HG02973 (cell line): ENCODE results near the gene GEMIN2.
A peak's percentile ranks its signal among the peaks of the same experiment; 100 is the strongest.
"Not testable (repeated sequence)": the region's sequence is repeated elsewhere in the genome, so short reads cannot be mapped to it uniquely, and the experiment has no call there.

Experiments used
- ATAC-seq: cut with Tn5 transposase; IDR thresholded peaks from one replicate; pipeline ENCODE4 v1.9.1; 2021; ENCODE audit warnings: moderate library complexity; ENCODE audit not compliant: unreplicated experiment

The GEMIN2 gene

DNA sequence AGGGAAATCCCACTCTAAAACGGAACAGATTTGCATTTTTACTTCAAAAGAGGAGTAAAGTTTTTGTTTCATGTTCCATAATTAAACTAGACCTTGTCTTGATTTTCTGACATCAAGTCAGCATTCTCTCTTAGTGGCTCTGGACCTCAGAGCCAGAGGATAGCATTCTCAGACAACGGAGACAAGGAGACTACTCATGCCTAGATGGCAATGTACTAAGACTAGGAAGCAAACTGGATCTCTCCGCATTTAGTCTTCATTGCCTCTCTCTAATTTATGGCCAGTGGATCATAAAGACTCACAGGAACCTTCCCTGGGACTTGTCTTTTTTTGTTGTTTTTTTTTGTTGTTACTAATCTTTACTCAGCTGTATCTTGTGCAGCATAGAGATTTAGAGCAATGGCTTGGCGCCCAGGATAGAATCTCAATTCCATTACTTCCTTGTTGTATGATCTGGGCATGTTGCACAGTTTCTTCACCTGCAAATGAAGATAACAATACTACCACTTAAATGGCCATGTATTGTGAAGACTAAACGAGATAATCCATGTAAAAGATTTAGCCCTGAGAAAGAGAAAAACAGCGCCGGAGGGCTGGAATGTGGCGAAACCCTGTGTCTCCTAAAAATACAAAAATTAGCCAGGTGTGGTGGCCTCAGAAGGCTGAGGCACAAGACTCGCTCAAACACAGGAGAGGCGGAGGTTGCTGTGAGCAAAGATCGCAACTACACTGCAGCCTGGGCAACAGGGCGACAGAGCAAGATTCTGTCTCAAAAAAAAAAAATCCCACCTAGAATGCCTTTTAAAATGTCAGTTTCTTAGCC, 4.0 kb upstream of the GEMIN2 start:
- no peak for ATAC-seq

- ATAC-seq = no peak
Observed at GRCh38 chr14:39113685-39114072, 444 bp upstream of the GEMIN2 start.

DNA sequence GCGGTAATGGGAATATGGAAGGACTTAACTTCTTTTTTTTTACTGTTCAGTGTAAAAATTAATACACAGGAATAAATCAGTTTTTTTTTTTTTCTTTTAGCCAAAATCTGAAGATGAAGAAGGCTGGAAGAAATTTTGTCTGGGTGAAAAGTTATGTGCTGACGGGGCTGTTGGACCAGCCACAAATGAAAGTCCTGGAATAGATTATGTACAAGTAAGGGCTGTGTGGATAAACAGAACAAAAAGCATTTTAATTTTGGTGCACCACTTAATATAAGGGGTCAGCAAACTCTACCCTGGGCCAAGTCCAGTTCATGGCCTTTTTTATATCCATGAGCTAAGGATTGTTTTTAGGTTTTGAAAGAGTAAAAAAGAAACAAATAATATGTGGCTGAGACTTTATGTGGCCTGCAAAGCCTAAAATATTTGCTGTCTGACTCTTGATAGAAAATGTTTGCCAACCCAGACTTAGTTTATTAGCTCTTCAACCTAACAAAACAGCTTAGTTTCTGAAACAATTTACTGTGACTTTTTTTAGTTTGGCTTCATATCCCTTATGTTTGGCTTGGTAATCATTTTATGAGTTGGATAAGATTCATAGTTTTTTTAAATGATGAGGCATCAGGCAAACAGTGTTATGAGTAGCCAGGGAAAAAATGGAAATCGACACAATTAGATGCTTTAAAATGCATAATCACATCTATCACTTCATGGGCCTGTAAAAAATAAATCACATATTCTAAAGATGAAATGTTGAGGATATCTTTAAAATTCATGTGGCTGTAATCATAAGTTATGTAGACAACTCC, 8.4 kb downstream of the GEMIN2 start:
- no peak for ATAC-seq

DNA sequence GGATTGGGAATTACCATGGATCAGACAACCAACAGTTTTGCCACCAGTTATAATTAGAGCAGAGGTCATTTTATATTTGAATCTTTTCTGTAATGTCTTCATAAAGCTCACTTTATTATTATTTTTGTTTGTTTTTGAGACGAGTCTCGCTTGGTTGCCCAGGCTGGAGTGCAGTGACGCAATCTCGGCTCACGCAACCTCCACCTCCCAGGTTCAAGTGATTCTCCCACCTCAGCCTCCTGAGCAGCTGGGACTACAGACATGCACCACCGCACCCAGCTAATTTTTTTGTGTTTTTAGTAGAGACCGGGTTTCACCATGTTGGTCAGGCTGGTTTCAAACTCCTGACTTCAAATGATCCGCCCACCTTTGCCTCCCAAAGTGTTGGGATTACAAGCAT, 23.7 kb downstream of the GEMIN2 start:
- ATAC-seq = not testable (repeated sequence)

GRCh38 chr14:39138440-39138839, 24.3 kb downstream of the GEMIN2 start:
- ATAC-seq = no peak

DNA sequence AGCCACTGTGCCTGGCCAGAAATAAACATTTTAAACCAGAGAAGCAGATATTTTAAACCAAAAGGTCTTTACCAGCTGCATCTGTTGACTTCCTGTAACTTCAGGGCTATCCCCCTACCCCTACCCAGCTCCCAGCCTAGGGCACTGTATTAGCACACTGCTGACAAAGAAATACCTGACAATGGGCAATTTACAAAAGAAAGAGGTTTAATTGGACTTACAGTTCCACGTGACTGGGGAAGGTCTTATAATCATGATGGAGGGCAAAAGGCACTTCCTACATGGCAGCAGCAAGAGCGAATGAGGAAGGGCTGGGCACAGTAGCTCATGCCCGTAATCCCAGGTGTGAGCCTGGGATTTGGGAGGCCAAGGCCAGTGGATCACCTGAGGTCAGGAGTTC, 26.0 kb downstream of the GEMIN2 start:
- ATAC-seq = no peak

DNA sequence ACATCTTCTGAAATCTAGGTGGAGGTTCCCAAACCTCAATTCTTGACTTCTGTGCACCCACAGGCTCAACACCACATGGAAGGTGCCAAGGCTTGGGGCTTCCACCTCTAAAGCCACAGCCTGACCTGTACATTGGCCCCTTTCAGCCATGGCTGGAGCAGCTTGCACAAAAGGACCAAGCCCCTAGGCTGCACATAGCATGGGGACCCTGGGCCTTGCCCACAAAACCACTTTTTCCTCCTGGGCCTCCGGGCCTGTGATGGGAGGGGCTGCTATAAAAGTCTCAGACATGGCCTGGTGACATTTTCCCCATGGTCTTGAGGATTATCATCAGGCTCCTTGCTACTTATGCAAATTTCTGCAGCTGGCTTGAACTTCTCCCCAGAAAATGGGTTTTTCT, 27.5 kb downstream of the GEMIN2 start:
- not testable (repeated sequence) for ATAC-seq

- not testable (repeated sequence) for ATAC-seq
Observed at GRCh38 chr14:39143226-39143625, 29.1 kb downstream of the GEMIN2 start.

DNA sequence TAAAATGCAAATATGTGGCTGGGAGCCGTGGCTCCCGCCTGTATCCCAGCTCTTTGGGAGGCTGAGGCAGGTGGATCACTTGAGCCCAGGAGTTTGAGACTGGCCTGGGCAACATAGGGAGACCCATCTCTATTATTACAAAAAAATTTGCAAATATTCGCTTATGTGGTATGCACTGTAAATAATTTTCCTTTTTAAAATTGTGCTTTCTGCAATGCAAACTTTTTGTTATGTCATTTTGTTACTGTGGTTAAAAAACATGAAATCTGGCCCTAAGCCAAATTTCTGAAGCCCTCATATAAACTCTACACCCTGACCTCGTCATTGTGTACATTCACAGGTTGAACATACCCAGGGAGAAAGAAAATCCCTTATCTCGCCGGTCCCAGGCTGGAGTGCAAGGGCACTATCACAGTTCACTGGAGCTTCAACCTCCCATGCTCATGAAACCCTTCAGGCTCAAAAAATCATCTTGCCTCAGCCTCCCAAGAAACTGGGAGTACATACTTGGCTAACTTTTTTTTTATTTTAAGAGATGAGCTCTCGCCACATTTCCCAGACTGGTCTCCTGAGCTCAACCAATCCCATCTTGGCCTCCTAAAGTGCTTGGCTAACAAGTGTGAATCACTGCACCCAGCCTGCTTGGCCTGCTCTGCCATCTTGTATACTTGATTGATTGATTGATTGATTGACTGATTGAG, 31.3 kb downstream of the GEMIN2 start:
- no peak for ATAC-seq

GRCh38 chr14:39154594-39155189, 40.6 kb downstream of the GEMIN2 start:
- no peak for ATAC-seq

DNA sequence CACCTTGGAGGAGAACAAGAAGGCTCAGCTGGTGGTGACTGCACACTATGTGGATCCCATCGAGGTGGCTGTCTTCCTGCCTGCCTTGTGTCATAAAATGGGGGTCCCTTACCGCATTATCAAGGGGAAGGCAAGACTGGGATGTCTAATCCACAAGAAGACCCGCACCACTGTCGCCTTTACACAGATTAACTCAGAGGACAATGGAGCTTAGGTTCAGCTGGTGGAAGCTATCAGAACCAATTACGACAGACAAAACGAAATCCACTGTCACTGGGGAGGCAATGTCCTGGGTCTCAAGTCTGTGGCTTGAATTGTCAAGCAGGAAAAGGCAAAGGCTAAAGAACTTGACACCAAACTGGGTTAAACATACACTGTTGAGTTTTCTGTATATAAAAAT, 43.4 kb downstream of the GEMIN2 start:
- no peak for ATAC-seq

DNA sequence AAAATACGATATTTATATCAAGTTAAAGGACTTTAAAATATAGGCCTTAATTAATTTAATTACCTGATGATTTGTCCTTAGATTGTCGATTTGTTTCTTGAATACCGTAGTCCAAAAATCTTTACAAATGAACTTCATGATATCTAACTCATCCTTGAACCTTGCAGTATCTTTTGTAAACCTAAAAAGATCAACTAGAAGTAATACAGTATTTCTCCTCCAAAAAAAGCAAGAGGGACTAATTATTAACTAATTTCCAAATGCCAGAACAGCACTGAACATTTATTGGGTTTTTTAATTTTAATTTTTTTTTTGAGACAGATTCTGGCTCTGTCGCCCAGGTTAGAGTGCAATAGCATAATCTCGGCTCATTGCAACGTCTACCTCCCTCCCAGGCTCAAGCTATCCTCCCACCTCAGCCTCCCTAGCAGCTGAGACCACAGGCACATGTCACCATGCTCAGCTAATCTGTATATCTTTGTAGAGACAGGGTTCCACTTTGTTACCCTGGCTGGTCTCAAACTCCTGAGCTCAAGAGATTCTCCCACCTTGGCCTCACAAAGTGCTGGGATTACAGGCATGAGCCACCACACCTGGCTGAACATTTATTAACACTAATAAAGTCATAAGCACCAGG, 44.2 kb downstream of the GEMIN2 start:
- no peak for ATAC-seq

GRCh38 chr14:39160494-39160893, 46.4 kb downstream of the GEMIN2 start:
- no peak for ATAC-seq

GRCh38 chr14:39167797-39168320, 53.7 kb downstream of the GEMIN2 start:
- not testable (repeated sequence) for ATAC-seq

GRCh38 chr14:39168591-39168990, 54.5 kb downstream of the GEMIN2 start:
- no peak for ATAC-seq

- peak; percentile 20 for ATAC-seq
Observed at GRCh38 chr14:39169541-39169900, 55.4 kb downstream of the GEMIN2 start.

DNA sequence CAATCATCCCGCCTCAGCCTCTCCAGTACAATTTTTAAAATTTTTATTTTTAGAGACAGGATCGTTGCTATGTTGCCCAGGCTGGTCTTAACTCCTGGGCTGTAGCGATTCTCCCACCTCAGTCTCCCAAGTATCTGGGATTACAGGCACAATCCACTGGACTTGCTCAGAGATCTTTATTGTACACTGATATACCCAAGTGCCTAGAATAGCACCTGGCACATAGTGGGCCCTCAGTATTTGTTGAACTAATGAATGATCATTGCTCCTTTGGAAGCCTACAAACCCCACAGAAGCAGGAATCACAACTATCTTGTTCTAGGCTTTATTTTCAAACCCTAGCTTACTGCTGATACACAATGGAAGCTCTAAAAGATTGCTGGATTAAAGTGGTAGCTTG, 59.1 kb downstream of the GEMIN2 start:
- ATAC-seq = no peak

- ATAC-seq = peak; percentile 93
Observed at GRCh38 chr14:39174560-39175444, 60.7 kb downstream of the GEMIN2 start, which contains the start of gene PNN. PNN (plus strand) TSS chr14:39175254; CDS start chr14:39175280, 26 bp downstream.
